Ascending aorta (tissue), 2 donors: ENCODE data around the gene ERCC6L2. TPM values are rescaled to one million over a fixed set of nuclear protein-coding genes. Genes with fewer than 3 reads are reported as not detected.

Source experiments
- DNase-seq, 2 donors: peaks; one replicate each; pipeline ENCODE4 v3.0.0-alpha.2; 2019; ENCODE audit warnings: low spot score in 2 of 2
- H3K27ac ChIP-seq, 2 donors: fragments of 200-600 bp; sonication (generic); one replicate each; pipeline ENCODE4 v1.5.1; 2016 to 2017; ENCODE audit warnings: mild to moderate bottlenecking in 1 of 2
- H3K27me3 ChIP-seq: fragments of 200-600 bp; sonication (generic); one replicate; pipeline ENCODE4 v1.5.1; 2017
- H3K36me3 ChIP-seq, 2 donors: fragments of 200-600 bp; sonication (generic); one replicate each; pipeline ENCODE4 v1.5.1; 2016
- H3K4me1 ChIP-seq, 2 donors: fragments of 200-600 bp; sonication (generic); one replicate each; pipeline ENCODE4 v1.5.1; 2016 to 2017; ENCODE audit warnings: mild to moderate bottlenecking in 1 of 2
- H3K4me3 ChIP-seq, 2 donors: fragments of 200-600 bp; sonication (generic); one replicate each; pipeline ENCODE4 v1.5.1; 2016 to 2017; ENCODE audit warnings: mild to moderate bottlenecking in 1 of 2
- H3K9me3 ChIP-seq, 2 donors: fragments of 200-600 bp; sonication (generic); one replicate each; pipeline ENCODE4 v1.5.1; 2016
- intact Hi-C: fragments of 100-400 bp; cut with DNase I; formaldehyde crosslinking; loops from one replicate; pipeline ENCODE4 v1.15.1; 2023
- total RNA-seq: library from RNA; depleted of rRNA; stranded (reverse); fragments of >200 nt; gene quantifications from one replicate; pipeline ENCODE4 v1.1.0, GENCODE V29; 2016
- TF ChIP-seq, protein P1 (sequence below), 3 experiments: fragments of 200-600 bp in 2 of 3; fragments of 450-650 bp in 1 of 3; sonication (generic) in 2 of 3; IDR thresholded peaks; one replicate each; pipeline ENCODE4 v1.5.1; 2016 to 2019; ENCODE audit warnings: antibody characterized with exemption in 3 of 3, mild to moderate bottlenecking in 1 of 3, moderate library complexity in 1 of 3

The ERCC6L2 gene
- total RNA-seq, 1 donor from 2014 or later: 22.9 TPM

DNA sequence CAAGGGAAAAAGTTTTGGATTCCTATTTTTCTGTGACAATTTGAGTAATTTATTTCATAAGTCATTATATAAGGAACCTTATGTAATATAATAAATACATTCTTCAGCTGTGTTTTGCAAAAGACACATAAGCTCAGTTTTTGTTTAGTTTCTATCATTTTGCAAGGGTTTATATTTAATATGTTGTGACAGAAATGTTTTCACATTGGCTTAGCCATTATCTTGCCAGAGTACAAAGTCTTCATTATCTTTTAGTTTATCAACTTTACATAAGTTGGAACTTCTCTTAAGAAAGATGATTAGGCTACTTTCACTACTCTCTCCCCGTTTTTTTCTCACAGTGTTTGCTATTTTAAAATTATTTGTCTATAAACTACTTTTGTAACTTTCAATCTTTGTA lies 54.8 kb downstream of the ERCC6L2 start:
- DNase-seq: no peak
- no peak overlapping the region for H3K27ac ChIP-seq
- peaks cover 16 to 40% of the 10 kb centered on the region in 2 donors for H3K36me3 ChIP-seq
- intact Hi-C loops: no loop called here
- no peaks in the 10 kb centered on the region for H3K9me3 ChIP-seq
- no peak overlapping the region for H3K4me3 ChIP-seq
- TF ChIP-seq, protein P1, sequence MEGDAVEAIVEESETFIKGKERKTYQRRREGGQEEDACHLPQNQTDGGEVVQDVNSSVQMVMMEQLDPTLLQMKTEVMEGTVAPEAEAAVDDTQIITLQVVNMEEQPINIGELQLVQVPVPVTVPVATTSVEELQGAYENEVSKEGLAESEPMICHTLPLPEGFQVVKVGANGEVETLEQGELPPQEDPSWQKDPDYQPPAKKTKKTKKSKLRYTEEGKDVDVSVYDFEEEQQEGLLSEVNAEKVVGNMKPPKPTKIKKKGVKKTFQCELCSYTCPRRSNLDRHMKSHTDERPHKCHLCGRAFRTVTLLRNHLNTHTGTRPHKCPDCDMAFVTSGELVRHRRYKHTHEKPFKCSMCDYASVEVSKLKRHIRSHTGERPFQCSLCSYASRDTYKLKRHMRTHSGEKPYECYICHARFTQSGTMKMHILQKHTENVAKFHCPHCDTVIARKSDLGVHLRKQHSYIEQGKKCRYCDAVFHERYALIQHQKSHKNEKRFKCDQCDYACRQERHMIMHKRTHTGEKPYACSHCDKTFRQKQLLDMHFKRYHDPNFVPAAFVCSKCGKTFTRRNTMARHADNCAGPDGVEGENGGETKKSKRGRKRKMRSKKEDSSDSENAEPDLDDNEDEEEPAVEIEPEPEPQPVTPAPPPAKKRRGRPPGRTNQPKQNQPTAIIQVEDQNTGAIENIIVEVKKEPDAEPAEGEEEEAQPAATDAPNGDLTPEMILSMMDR (IDR thresholded peaks at IDR 0.05): no peak
- no peaks in the 10 kb centered on the region for H3K27me3 ChIP-seq
- no peaks in the 10 kb centered on the region for H3K4me1 ChIP-seq

DNA sequence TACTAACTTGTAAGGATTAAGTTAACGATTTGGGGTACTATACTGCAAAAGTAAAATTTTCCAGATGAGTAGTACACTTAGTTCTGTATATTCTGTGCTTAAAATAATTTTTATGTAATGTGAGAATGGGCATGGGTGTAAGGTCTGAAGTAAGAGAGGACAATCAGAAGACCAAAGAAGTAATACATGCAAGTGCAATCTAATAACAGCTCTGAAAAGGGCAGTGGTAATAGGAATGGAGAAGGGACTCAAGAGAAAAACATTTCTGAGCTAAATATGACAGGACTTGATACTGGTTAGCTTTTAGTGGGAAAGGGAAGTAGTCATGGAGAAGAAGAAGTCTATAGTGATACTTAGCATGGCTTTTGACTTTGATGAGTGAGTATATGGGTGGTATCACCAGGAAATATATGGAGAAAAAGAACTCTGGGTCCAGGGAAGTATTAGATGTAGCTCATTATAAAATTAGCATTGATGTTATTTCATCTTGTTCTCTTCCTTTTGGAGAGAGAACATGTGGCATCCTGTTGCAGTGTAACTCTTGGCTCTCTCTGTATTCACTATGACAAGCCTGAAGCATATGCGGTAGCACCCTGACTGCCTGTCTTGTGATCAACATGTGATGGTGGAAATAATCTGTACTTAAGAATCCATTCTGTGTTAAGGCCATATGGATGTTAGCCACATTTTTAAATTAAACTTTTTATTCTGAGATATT lies 60.5 kb downstream of the ERCC6L2 start:
- H3K4me3 ChIP-seq: no peak overlapping the region
- intact Hi-C loops: no loop called here
- no peak for DNase-seq
- TF ChIP-seq, protein P1 (IDR thresholded peaks at IDR 0.05): no peak
- H3K4me1 ChIP-seq: peaks cover 0 to 2% of the 10 kb centered on the region in 2 donors
- peaks cover 7 to 14% of the 10 kb centered on the region in 2 donors for H3K9me3 ChIP-seq
- H3K36me3 ChIP-seq: peaks cover 18 to 46% of the 10 kb centered on the region in 2 donors
- no peak overlapping the region for H3K27ac ChIP-seq
- no peaks in the 10 kb centered on the region for H3K27me3 ChIP-seq

DNA sequence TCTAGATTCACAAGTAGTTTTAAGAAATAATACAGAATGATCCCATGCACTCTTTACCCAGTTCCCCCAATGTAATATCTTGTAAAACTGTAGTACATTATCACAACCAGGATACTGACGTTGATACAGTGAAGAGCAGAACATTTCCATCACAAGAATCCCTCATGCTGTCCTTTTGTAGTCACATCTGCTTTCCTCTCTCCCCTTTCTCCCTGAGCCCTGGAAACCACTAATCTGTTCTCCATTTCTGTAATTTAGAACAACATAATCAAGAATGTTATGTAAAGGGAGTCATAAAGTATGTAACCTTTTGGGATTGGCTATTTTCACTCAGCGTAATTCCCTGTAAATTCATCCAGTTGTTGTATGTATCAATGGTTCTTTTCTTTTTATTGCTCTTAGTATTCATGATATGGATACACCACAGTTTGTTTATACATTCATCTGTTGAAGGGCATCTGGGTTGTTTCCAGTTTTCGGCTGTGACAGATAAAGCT lies 61.1 kb downstream of the ERCC6L2 start:
- Histone ChIP-seq H3K36me3 (peaks cover 18 to 52% of the 10 kb centered on the region in 2 donors), H3K27ac (no peak overlapping the region), H3K27me3 (no peaks in the 10 kb centered on the region), H3K4me3 (no peak overlapping the region), H3K9me3 (peaks cover 7 to 14% of the 10 kb centered on the region in 2 donors), H3K4me1 (peaks cover 0 to 2% of the 10 kb centered on the region in 2 donors)
- DNase-seq: no peak
- intact Hi-C loops: no loop called here
- TF ChIP-seq, protein P1 (IDR thresholded peaks at IDR 0.05): no peak

DNA sequence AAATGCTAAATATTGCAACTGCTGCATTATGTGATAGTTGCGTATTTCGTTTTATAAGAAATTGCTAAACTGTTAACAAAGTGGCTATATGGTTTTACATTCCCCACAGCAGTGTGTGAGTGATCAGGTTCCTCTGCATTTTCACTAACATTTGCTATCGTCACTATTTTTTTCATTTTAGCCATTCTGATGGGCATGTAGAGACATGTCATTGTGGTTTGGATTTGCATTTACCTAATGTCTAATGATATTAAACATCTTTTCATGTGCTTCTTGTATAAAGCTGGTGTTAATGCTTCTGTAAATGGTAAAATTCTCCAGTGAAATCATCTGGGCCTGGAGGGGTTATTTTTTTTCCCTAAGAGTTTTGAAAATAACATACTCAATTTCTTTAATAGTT lies 61.6 kb downstream of the ERCC6L2 start:
- no peaks in the 10 kb centered on the region for H3K27me3 ChIP-seq
- H3K4me1 ChIP-seq: peaks cover 0 to 2% of the 10 kb centered on the region in 2 donors
- no peak overlapping the region for H3K27ac ChIP-seq
- H3K4me3 ChIP-seq: no peak overlapping the region
- intact Hi-C loops: no loop called here
- H3K9me3 ChIP-seq: peaks cover 7 to 14% of the 10 kb centered on the region in 2 donors
- DNase-seq: no peak
- peaks cover 15 to 56% of the 10 kb centered on the region in 2 donors for H3K36me3 ChIP-seq
- TF ChIP-seq, protein P1 (IDR thresholded peaks at IDR 0.05): no peak

DNA sequence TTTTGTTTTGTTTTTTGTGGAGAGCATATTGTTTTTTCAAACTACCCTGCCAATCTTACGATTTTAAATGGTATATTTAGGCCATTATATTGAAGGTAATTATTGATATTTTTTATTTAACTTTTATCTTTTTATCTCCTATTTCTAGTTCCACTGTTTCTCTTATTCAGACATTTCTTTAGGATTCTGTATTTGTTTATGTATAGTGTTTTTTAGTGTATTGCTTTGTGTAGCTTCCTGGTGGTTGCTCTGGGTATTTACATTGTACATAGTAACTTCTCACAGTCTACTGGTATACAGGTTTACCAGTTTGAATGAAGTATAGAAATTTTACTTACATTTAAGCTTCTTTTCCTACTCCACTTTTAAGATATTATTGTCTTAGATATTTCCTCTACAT lies 63.2 kb downstream of the ERCC6L2 start:
- H3K27me3 ChIP-seq: no peaks in the 10 kb centered on the region
- no peak overlapping the region for H3K27ac ChIP-seq
- TF ChIP-seq, protein P1 (IDR thresholded peaks at IDR 0.05): no peak
- no peak for DNase-seq
- H3K9me3 ChIP-seq: peaks cover 7 to 14% of the 10 kb centered on the region in 2 donors
- intact Hi-C loops: no loop called here
- H3K36me3 ChIP-seq: peaks cover 8 to 57% of the 10 kb centered on the region in 2 donors
- H3K4me3 ChIP-seq: no peak overlapping the region
- peaks cover 0 to 2% of the 10 kb centered on the region in 2 donors for H3K4me1 ChIP-seq
